ENCODE results near the gene CLASP1.
"Not testable (repeated sequence)": the region's sequence is repeated elsewhere in the genome, so short reads cannot be mapped to it uniquely, and the experiment has no call there.

The CLASP1 gene

GRCh38 chr2:121570667-121571055 is 78.6 kb downstream of the CLASP1 start:
- no peak for DNase-seq

GRCh38 chr2:121570036-121570666 is 79.1 kb downstream of the CLASP1 start:
- no peak for DNase-seq

- peak; percentile 65 for DNase-seq
These were observed 81.3 kb downstream of the CLASP1 start for GRCh38 chr2:121567957-121568409.

GRCh38 chr2:121567452-121567851 is 81.8 kb downstream of the CLASP1 start:
- no peak for DNase-seq

- DNase-seq = no peak
These were observed 83.6 kb downstream of the CLASP1 start for GRCh38 chr2:121565389-121566250.

- no peak for DNase-seq
These were observed 84.4 kb downstream of the CLASP1 start for GRCh38 chr2:121564905-121565304.

- not testable (repeated sequence) for DNase-seq
These were observed 85.5 kb downstream of the CLASP1 start for GRCh38 chr2:121563754-121564153.

GRCh38 chr2:121562269-121563176 is 86.7 kb downstream of the CLASP1 start:
- DNase-seq = no peak

- DNase-seq = peak; percentile 68
These were observed 87.5 kb downstream of the CLASP1 start for GRCh38 chr2:121561617-121562268.

- DNase-seq = no peak
These were observed 90.9 kb downstream of the CLASP1 start for GRCh38 chr2:121558329-121558728.

GRCh38 chr2:121555008-121555407 is 94.3 kb downstream of the CLASP1 start:
- DNase-seq = no peak

- DNase-seq = not testable (repeated sequence)
These were observed 96.6 kb downstream of the CLASP1 start for GRCh38 chr2:121552477-121553180.

- no peak for DNase-seq
These were observed 98.6 kb downstream of the CLASP1 start for GRCh38 chr2:121550669-121551068.

GRCh38 chr2:121547646-121548045 is 101.6 kb downstream of the CLASP1 start:
- no peak for DNase-seq

GRCh38 chr2:121545913-121546312 is 103.3 kb downstream of the CLASP1 start:
- no peak for DNase-seq

- DNase-seq = no peak
These were observed 104.0 kb downstream of the CLASP1 start for GRCh38 chr2:121545257-121545656.

GRCh38 chr2:121541495-121541894 is 107.8 kb downstream of the CLASP1 start:
- no peak for DNase-seq

GRCh38 chr2:121539750-121540469 is 109.4 kb downstream of the CLASP1 start:
- no peak for DNase-seq

- DNase-seq = no peak
These were observed 112.3 kb downstream of the CLASP1 start for GRCh38 chr2:121536850-121537557.

GRCh38 chr2:121536347-121536746 is 112.9 kb downstream of the CLASP1 start:
- DNase-seq = no peak

- DNase-seq = no peak
These were observed 115.3 kb downstream of the CLASP1 start for GRCh38 chr2:121534007-121534406.
